Uterus (tissue), 2 donors: ENCODE data around the gene SV2C.

Source experiments
- CTCF ChIP-seq, 4 experiments: fragments of 200-600 bp in 2 of 4; fragments of 450-650 bp in 2 of 4; sonication (generic) in 2 of 4; IDR thresholded peaks; one replicate each; pipeline ENCODE4 v1.5.1; 2016 to 2019; ENCODE audit warnings: antibody characterized with exemption in 4 of 4, mild to moderate bottlenecking in 2 of 4, moderate library complexity in 1 of 4
- POLR2A ChIP-seq, 2 donors: fragments of 450-650 bp; IDR thresholded peaks; one replicate each; pipeline ENCODE4 v1.6.1; 2016; ENCODE audit warnings: antibody characterized with exemption in 2 of 2, mild to moderate bottlenecking in 1 of 2, moderate library complexity in 1 of 2

- TF ChIP-seq CTCF (IDR thresholded peaks at IDR 0.05): no peak
- TF ChIP-seq POLR2A (IDR thresholded peaks at IDR 0.05): no peak
These were observed 71.0 kb downstream of the SV2C start for GRCh38 chr5:76154009-76154690.
